ENCODE results near the gene PFKFB3. TPM values are rescaled to one million over a fixed set of nuclear protein-coding genes. Genes with fewer than 3 reads are reported as not detected.

Gene PFKFB3
- total and polyA plus RNA-seq, 2 experiments from 2014 or later, result 47.6 TPM

- TF ChIP-seq CTCF (IDR thresholded peaks at IDR 0.05; ENCODE audit: low read depth, low read length), result no peak
These were observed 25.3 kb downstream of the PFKFB3 start for GRCh38 chr10:6228010-6228511.

GRCh38 chr10:6228647-6229046 is 25.9 kb downstream of the PFKFB3 start:
- H3K27me3 ChIP-seq, result no peaks in the 10 kb centered on the region
- no peak overlapping the region for H3K4me3 ChIP-seq
- DNase-seq (ENCODE audit: low read depth in 1 of 2, low spot score in 1 of 2), result no peak
- H3K4me1 ChIP-seq (ENCODE audit: low read depth), result no peaks in the 10 kb centered on the region
- H3K36me3 ChIP-seq, result peaks cover 84% of the 10 kb centered on the region
- H3K27ac ChIP-seq, result peak overlapping the region; percentile 21
- TF ChIP-seq CTCF (IDR thresholded peaks at IDR 0.05; ENCODE audit: low read depth, low read length), result no peak
- no peaks in the 10 kb centered on the region for H3K9me3 ChIP-seq (ENCODE audit: low read depth)

More at GRCh38 chr10:6228010-6228511, 25.3 kb downstream of the PFKFB3 start:
- H3K27me3 ChIP-seq, result no peaks in the 10 kb centered on the region
- H3K27ac ChIP-seq, result peak overlapping the region; percentile 21
- no peak overlapping the region for H3K4me3 ChIP-seq
- H3K4me1 ChIP-seq (ENCODE audit: low read depth), result no peaks in the 10 kb centered on the region
- peak in 1 of 2 donors; percentile 79 for DNase-seq (ENCODE audit: low read depth in 1 of 2, low spot score in 1 of 2)
- H3K9me3 ChIP-seq (ENCODE audit: low read depth), result no peaks in the 10 kb centered on the region
- H3K36me3 ChIP-seq, result peaks cover 83% of the 10 kb centered on the region

DNA sequence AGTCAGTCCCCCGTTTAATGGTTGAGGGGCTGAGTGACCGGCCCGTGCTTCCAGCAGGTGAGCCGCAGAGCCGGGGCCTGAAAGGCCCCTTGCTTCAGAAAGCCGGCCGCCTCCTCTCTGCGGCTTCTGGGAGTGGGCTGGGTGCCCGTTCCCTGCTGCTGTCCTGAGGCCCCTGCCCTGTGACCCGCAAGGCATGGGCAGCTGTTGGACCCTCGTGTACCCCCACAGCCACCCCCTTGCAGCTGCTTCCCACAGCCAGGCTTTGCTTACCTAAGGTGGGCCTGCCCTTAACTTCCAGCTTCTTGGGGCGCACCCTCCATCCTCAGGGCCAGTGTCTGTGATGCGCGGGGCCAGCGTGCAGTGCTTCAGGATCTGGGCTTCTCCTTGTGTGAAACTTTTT is 26.6 kb downstream of the PFKFB3 start:
- H3K4me3 ChIP-seq, result no peak overlapping the region
- H3K27me3 ChIP-seq, result no peaks in the 10 kb centered on the region
- DNase-seq (ENCODE audit: low read depth in 1 of 2, low spot score in 1 of 2), result no peak
- peaks cover 84% of the 10 kb centered on the region for H3K36me3 ChIP-seq
- no peak for TF ChIP-seq CTCF (IDR thresholded peaks at IDR 0.05; ENCODE audit: low read depth, low read length)
- H3K27ac ChIP-seq, result no peak overlapping the region
- H3K9me3 ChIP-seq (ENCODE audit: low read depth), result no peaks in the 10 kb centered on the region
- H3K4me1 ChIP-seq (ENCODE audit: low read depth), result no peaks in the 10 kb centered on the region

DNA sequence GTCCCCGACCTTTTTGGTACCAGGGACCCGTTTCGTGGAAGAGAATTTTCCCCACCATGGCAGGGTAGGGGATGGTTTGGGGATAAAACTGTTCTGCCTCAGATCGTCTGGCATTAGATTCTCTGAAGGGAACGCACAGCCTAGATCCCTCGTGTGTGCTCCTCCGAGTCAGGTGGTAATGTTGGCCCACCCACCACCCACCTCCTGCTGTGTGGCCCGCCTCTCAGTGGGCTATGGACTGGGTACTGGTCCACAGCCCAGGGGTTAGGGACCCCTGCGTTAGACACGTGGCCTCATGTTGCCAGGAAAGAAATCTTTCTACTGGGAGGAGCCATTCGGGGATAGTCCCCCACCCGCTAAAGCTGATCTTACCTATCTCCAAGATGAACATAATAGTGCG is 27.0 kb downstream of the PFKFB3 start:
- Histone ChIP-seq H3K27me3 (no peaks in the 10 kb centered on the region), H3K4me3 (no peak overlapping the region), H3K36me3 (peaks cover 86% of the 10 kb centered on the region), H3K4me1 (ENCODE audit: low read depth) (no peaks in the 10 kb centered on the region), H3K27ac (peak overlapping the region; percentile 48), H3K9me3 (ENCODE audit: low read depth) (no peaks in the 10 kb centered on the region)
- no peak for TF ChIP-seq CTCF (IDR thresholded peaks at IDR 0.05; ENCODE audit: low read depth, low read length)
- DNase-seq (ENCODE audit: low read depth in 1 of 2, low spot score in 1 of 2), result no peak

GRCh38 chr10:6230315-6230714 is 27.6 kb downstream of the PFKFB3 start:
- TF ChIP-seq CTCF (IDR thresholded peaks at IDR 0.05; ENCODE audit: low read depth, low read length), result no peak
- Histone ChIP-seq H3K27me3 (no peaks in the 10 kb centered on the region), H3K9me3 (ENCODE audit: low read depth) (no peaks in the 10 kb centered on the region), H3K4me1 (ENCODE audit: low read depth) (no peaks in the 10 kb centered on the region), H3K36me3 (peaks cover 82% of the 10 kb centered on the region), H3K4me3 (no peak overlapping the region), H3K27ac (peak overlapping the region; percentile 48)
- no peak for DNase-seq (ENCODE audit: low read depth in 1 of 2, low spot score in 1 of 2)
